Measurements from ENCODE around the gene FAM50B.
A peak's percentile ranks its signal among the peaks of the same experiment; 100 is the strongest.

Gene FAM50B

GRCh38 chr6:3819161-3820110 is 29.7 kb upstream of the FAM50B start:
- no peak for DNase-seq (ENCODE audit: low spot score)

- no peak for DNase-seq (ENCODE audit: low spot score)
Observed at GRCh38 chr6:3820563-3820962, 28.6 kb upstream of the FAM50B start.

- no peak for DNase-seq (ENCODE audit: low spot score)
Observed at GRCh38 chr6:3822747-3823445, 26.3 kb upstream of the FAM50B start.

- no peak for DNase-seq (ENCODE audit: low spot score)
Observed at GRCh38 chr6:3823671-3824070, 25.5 kb upstream of the FAM50B start.

- no peak for DNase-seq (ENCODE audit: low spot score)
Observed at GRCh38 chr6:3825331-3825831, 23.8 kb upstream of the FAM50B start.

GRCh38 chr6:3825851-3826581 is 23.2 kb upstream of the FAM50B start:
- DNase-seq (ENCODE audit: low spot score): peak; percentile 67

- DNase-seq (ENCODE audit: low spot score): no peak
Observed at GRCh38 chr6:3829285-3829684, 19.9 kb upstream of the FAM50B start.

- no peak for DNase-seq (ENCODE audit: low spot score)
Observed at GRCh38 chr6:3830806-3831205, 18.4 kb upstream of the FAM50B start.

GRCh38 chr6:3831761-3832530 is 17.2 kb upstream of the FAM50B start:
- no peak for DNase-seq (ENCODE audit: low spot score)

GRCh38 chr6:3835055-3835731 is 14.0 kb upstream of the FAM50B start:
- DNase-seq (ENCODE audit: low spot score): no peak

GRCh38 chr6:3835785-3836184 is 13.4 kb upstream of the FAM50B start:
- no peak for DNase-seq (ENCODE audit: low spot score)

- no peak for DNase-seq (ENCODE audit: low spot score)
Observed at GRCh38 chr6:3836566-3836965, 12.6 kb upstream of the FAM50B start.

GRCh38 chr6:3837781-3838180 is 11.4 kb upstream of the FAM50B start:
- DNase-seq (ENCODE audit: low spot score): no peak

- no peak for DNase-seq (ENCODE audit: low spot score)
Observed at GRCh38 chr6:3838992-3839867, 9.9 kb upstream of the FAM50B start.

- DNase-seq (ENCODE audit: low spot score): no peak
Observed at GRCh38 chr6:3841066-3841454, 8.1 kb upstream of the FAM50B start.

GRCh38 chr6:3841711-3842565 is 7.2 kb upstream of the FAM50B start:
- DNase-seq (ENCODE audit: low spot score): no peak

GRCh38 chr6:3843379-3844096 is 5.6 kb upstream of the FAM50B start:
- DNase-seq (ENCODE audit: low spot score): no peak

- no peak for DNase-seq (ENCODE audit: low spot score)
Observed at GRCh38 chr6:3844097-3844463, 5.1 kb upstream of the FAM50B start.

Data from SW480 (cell line).